ENCODE data around the gene GOLPH3.

DNA sequence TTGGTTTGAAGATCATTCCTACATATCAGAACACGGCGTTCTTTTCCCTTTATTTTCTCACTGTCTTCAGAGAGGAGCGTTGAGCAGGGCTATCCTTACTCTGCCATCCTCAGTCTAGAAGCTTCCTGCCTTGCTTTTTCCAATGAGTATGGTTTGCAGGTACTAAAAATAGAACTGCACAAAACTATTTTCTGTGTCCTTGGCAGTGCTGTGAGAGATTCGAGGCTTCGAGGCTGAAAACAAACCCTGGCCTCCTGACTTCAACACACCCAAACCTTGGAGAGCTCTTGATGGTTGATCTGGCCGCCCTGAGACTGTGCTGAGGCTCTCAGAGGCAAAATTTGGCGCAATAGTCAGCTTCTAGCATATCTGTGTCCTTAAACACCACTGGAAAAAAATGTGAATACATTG, 78.9 kb downstream of the GOLPH3 start:
- TF ChIP-seq POLR2A (IDR thresholded peaks at IDR 0.05; ENCODE audit: low read depth): no peak
- TF ChIP-seq, protein P1, sequence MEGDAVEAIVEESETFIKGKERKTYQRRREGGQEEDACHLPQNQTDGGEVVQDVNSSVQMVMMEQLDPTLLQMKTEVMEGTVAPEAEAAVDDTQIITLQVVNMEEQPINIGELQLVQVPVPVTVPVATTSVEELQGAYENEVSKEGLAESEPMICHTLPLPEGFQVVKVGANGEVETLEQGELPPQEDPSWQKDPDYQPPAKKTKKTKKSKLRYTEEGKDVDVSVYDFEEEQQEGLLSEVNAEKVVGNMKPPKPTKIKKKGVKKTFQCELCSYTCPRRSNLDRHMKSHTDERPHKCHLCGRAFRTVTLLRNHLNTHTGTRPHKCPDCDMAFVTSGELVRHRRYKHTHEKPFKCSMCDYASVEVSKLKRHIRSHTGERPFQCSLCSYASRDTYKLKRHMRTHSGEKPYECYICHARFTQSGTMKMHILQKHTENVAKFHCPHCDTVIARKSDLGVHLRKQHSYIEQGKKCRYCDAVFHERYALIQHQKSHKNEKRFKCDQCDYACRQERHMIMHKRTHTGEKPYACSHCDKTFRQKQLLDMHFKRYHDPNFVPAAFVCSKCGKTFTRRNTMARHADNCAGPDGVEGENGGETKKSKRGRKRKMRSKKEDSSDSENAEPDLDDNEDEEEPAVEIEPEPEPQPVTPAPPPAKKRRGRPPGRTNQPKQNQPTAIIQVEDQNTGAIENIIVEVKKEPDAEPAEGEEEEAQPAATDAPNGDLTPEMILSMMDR (IDR thresholded peaks at IDR 0.05): no peak
